ENCODE results near the gene FHOD3. TPM values are rescaled to one million over a fixed set of nuclear protein-coding genes. Genes with fewer than 3 reads are reported as not detected.

FHOD3 gene
- total RNA-seq, 2 donors from 2014 or later: 2.8 to 3.1 TPM

DNA sequence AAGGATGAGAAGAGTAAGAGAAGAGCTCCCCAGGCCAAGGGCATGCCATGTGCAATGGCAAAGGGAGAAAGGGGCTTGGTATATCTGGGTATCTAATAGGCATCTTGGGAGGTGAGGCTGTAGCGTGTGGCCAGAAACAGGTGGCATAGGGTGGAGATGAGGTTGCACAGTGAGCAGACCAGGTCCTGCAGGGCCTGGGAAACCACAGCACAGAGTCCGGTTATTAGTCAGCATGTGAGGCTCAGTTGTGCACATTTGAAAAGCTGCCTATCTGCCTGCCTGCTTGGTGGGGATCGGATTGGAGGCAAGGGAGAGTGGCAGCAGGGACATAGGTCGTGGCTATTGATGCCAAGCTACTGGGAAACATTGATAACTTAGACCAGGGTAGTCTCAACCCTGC is 340.7 kb downstream of the FHOD3 start:
- no peak overlapping the region for H3K27ac Mint-ChIP-seq

DNA sequence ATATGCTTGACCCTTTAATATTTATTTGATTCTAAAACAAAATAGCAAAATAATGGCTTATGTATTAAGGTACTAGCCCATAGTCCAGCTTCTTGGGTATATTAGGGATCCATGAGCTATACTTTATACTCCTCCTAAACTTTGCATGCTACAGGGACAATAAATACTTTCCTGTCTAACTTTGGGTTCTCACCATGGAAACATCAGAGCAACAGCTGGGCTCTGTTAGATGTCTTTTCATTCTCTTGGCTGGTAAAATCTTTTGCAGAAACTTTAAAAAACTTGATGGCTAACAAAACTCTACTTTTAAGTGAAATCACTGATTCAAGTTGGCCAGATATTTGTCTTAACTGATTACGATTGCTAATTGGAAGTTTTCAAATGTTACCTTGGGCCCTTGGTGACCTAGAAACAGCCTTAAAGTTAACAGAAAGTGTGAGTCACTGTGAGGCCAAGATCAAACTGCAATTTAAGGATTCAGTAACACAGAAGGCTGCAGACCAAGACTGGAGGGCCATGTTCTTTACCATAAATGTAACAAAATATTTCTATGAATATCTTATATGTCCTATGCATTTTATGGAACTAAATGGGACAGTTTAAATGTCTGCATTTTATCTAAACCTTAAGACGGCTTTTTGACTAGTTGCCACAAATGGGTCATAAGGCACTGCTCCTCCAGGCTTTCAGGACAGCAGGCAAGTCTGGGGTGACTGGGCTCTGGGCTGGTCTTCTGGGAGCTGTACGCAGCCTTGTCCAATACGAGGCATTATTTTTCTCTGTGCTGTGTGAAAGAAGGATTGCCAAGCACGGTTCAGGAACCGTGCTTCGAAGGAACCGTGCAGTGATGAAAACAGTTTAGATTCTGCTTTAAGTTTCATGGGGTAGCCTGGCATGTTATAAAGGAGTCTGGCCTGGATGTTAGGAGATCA is 342.8 kb downstream of the FHOD3 start:
- no peaks in the 10 kb centered on the region for H3K27me3 ChIP-seq (ENCODE audit: control insufficient read depth, insufficient read depth, low read length, poor library complexity, severe bottlenecking)
- no peak overlapping the region for H3K27ac Mint-ChIP-seq
- no peaks in the 10 kb centered on the region for H3K9me3 ChIP-seq (ENCODE audit: control insufficient read depth, low read length)
- no peak overlapping the region for H3K4me3 ChIP-seq (ENCODE audit: low read length)
- H3K4me1 Mint-ChIP-seq: peaks cover 5% of the 10 kb centered on the region
- whole genome bisulfite sequencing, 2 experiments (ENCODE audit: insufficient coverage in 1 of 2, insufficient read length in 1 of 2): 70% methylated on average over 8 of the region's 8 CpGs
- TF ChIP-seq, protein P1, sequence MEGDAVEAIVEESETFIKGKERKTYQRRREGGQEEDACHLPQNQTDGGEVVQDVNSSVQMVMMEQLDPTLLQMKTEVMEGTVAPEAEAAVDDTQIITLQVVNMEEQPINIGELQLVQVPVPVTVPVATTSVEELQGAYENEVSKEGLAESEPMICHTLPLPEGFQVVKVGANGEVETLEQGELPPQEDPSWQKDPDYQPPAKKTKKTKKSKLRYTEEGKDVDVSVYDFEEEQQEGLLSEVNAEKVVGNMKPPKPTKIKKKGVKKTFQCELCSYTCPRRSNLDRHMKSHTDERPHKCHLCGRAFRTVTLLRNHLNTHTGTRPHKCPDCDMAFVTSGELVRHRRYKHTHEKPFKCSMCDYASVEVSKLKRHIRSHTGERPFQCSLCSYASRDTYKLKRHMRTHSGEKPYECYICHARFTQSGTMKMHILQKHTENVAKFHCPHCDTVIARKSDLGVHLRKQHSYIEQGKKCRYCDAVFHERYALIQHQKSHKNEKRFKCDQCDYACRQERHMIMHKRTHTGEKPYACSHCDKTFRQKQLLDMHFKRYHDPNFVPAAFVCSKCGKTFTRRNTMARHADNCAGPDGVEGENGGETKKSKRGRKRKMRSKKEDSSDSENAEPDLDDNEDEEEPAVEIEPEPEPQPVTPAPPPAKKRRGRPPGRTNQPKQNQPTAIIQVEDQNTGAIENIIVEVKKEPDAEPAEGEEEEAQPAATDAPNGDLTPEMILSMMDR (conservative IDR thresholded peaks at IDR 0.05): no peak
- no peaks in the 10 kb centered on the region for H3K36me3 Mint-ChIP-seq (ENCODE audit: low read depth)
- no peak overlapping the region for H3K4me3 Mint-ChIP-seq
- H3K27ac ChIP-seq (ENCODE audit: low read depth, low read length): no peak overlapping the region
- no peaks in the 10 kb centered on the region for H3K36me3 ChIP-seq (ENCODE audit: control insufficient read depth, insufficient read depth, low read length)
- H3K9me3 Mint-ChIP-seq: no peaks in the 10 kb centered on the region
- no peaks in the 10 kb centered on the region for H3K27me3 Mint-ChIP-seq (ENCODE audit: insufficient read depth)
- DNase-seq: no peak
- no peak overlapping the region for H3K9ac ChIP-seq (ENCODE audit: extremely low read depth, low read length, poor library complexity, severe bottlenecking)
- peaks cover 6% of the 10 kb centered on the region for H3K4me1 ChIP-seq (ENCODE audit: control insufficient read depth, insufficient read depth, low read length)

More for the DNA sequence above, 340.7 kb downstream of the FHOD3 start:
- TF ChIP-seq, protein P1 (conservative IDR thresholded peaks at IDR 0.05): no peak
- Histone ChIP-seq H3K27me3 (ENCODE audit: control insufficient read depth, insufficient read depth, low read length, poor library complexity, severe bottlenecking) (no peaks in the 10 kb centered on the region), H3K4me1 (ENCODE audit: control insufficient read depth, insufficient read depth, low read length) (peaks cover 8% of the 10 kb centered on the region), H3K4me3 (ENCODE audit: low read length) (no peak overlapping the region), H3K27ac (ENCODE audit: low read depth, low read length) (no peak overlapping the region), H3K9ac (ENCODE audit: extremely low read depth, low read length, poor library complexity, severe bottlenecking) (no peak overlapping the region), H3K9me3 (ENCODE audit: control insufficient read depth, low read length) (no peaks in the 10 kb centered on the region), H3K36me3 (ENCODE audit: control insufficient read depth, insufficient read depth, low read length) (no peaks in the 10 kb centered on the region)
- Mint-ChIP-seq H3K27me3 (ENCODE audit: insufficient read depth) (no peaks in the 10 kb centered on the region), H3K36me3 (ENCODE audit: low read depth) (no peaks in the 10 kb centered on the region), H3K4me3 (no peak overlapping the region), H3K4me1 (peaks cover 13% of the 10 kb centered on the region), H3K9me3 (no peaks in the 10 kb centered on the region)
- no peak for DNase-seq
- 90 to 94% methylated on average over 4 of the region's 4 CpGs for WGBS, 2 experiments (ENCODE audit: insufficient coverage in 1 of 2, insufficient read length in 1 of 2)

DNA sequence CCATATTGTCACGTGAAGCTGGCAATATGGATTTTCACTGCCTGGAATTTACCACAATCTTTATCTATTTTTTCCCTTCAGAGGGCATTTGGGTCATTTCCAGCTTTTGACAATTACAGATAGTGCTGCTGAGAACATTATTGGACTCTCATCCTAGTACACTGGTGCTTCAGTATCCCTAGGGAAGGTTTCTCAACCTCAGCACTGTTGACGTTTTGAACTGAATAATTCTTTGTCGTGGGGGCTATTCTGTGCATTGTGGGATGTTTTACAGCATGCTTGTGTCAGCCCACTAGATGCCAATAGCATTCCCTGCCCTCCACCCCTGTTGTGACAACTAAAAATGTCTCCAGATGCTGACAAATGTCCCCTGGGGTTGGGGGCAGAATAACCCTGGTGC is 345.5 kb downstream of the FHOD3 start:
- Mint-ChIP-seq H3K27ac (no peak overlapping the region), H3K9me3 (no peaks in the 10 kb centered on the region), H3K27me3 (ENCODE audit: insufficient read depth) (peaks cover 3% of the 10 kb centered on the region), H3K4me1 (peaks cover 2% of the 10 kb centered on the region), H3K36me3 (ENCODE audit: low read depth) (no peaks in the 10 kb centered on the region), H3K4me3 (no peak overlapping the region)
- Histone ChIP-seq H3K36me3 (ENCODE audit: control insufficient read depth, insufficient read depth, low read length) (no peaks in the 10 kb centered on the region), H3K27ac (ENCODE audit: low read depth, low read length) (no peak overlapping the region), H3K9me3 (ENCODE audit: control insufficient read depth, low read length) (no peaks in the 10 kb centered on the region), H3K4me1 (ENCODE audit: control insufficient read depth, insufficient read depth, low read length) (no peaks in the 10 kb centered on the region), H3K4me3 (ENCODE audit: low read length) (no peak overlapping the region), H3K9ac (ENCODE audit: extremely low read depth, low read length, poor library complexity, severe bottlenecking) (no peak overlapping the region), H3K27me3 (ENCODE audit: control insufficient read depth, insufficient read depth, low read length, poor library complexity, severe bottlenecking) (no peaks in the 10 kb centered on the region)
- DNase-seq: no peak
- TF ChIP-seq, protein P1 (conservative IDR thresholded peaks at IDR 0.05): no peak
- WGBS, 2 experiments (ENCODE audit: insufficient coverage in 1 of 2, insufficient read length in 1 of 2): 88% methylated on average over 1 to 3 of the region's 3 CpGs
